NB4 (cell line): ENCODE measurements around the gene GPN3.

Experiments used
- CTCF ChIP-seq: IDR thresholded peaks from one replicate; pipeline ENCODE4 v1.5.1; 2012; ENCODE audit warnings: low read depth, low read length
- MYC ChIP-seq: IDR thresholded peaks from 2 replicates; pipeline ENCODE4 v1.6.1; 2011; ENCODE audit warnings: low read depth, low read length

GRCh38 chr12:110453569-110454296 is 14.3 kb downstream of the GPN3 start:
- TF ChIP-seq CTCF (no peak), MYC (no peak)
